Activated effector memory CD4-positive, alpha-beta T cell treated with anti-CD3 and anti-CD28 coated beads, Interleukin-2, amount 50 U/mL, for 16 hours (primary cell): Measurements from ENCODE around the gene SETDB2.

Experiments used
- DNase-seq: peaks from one replicate; pipeline ENCODE4 v3.0.0-alpha.2; 2020

SETDB2 gene

GRCh38 chr13:49476529-49476928 is 32.5 kb downstream of the SETDB2 start:
- no peak for DNase-seq

- no peak for DNase-seq
These were observed 37.7 kb downstream of the SETDB2 start for GRCh38 chr13:49481788-49482187.

GRCh38 chr13:49488563-49488962 is 44.5 kb downstream of the SETDB2 start:
- DNase-seq = no peak

GRCh38 chr13:49494645-49495044 is 50.6 kb downstream of the SETDB2 start:
- DNase-seq = no peak

- peak; percentile 95 for DNase-seq
These were observed 52.0 kb downstream of the SETDB2 start, which contains the start of gene PHF11 for GRCh38 chr13:49495783-49496762. TSS of gene PHF11 (plus strand) at chr13:49495953. CDS start at chr13:49496002, 49 bp downstream.

GRCh38 chr13:49496837-49497236 is 52.8 kb downstream of the SETDB2 start:
- DNase-seq = peak; percentile 81

GRCh38 chr13:49497272-49497671 is 53.2 kb downstream of the SETDB2 start:
- DNase-seq = peak; percentile 66

- no peak for DNase-seq
These were observed 54.1 kb downstream of the SETDB2 start for GRCh38 chr13:49498206-49498605.

GRCh38 chr13:49499889-49500660 is 56.0 kb downstream of the SETDB2 start:
- no peak for DNase-seq

GRCh38 chr13:49502954-49503353 is 58.9 kb downstream of the SETDB2 start:
- DNase-seq = no peak

- DNase-seq = no peak
These were observed 59.9 kb downstream of the SETDB2 start for GRCh38 chr13:49503951-49504350.

- no peak for DNase-seq
These were observed 68.5 kb downstream of the SETDB2 start for GRCh38 chr13:49512578-49512977.

- DNase-seq = no peak
These were observed 72.4 kb downstream of the SETDB2 start for GRCh38 chr13:49516467-49516866.

- no peak for DNase-seq
These were observed 73.4 kb downstream of the SETDB2 start for GRCh38 chr13:49517461-49517860.

- no peak for DNase-seq
These were observed 77.2 kb downstream of the SETDB2 start for GRCh38 chr13:49521224-49521623.

GRCh38 chr13:49524740-49525501 is 80.8 kb downstream of the SETDB2 start:
- DNase-seq = no peak

GRCh38 chr13:49527123-49527522 is 83.0 kb downstream of the SETDB2 start:
- DNase-seq = no peak

- no peak for DNase-seq
These were observed 84.1 kb downstream of the SETDB2 start for GRCh38 chr13:49528161-49528560.

GRCh38 chr13:49530457-49530856 is 86.4 kb downstream of the SETDB2 start:
- no peak for DNase-seq

- DNase-seq = no peak
These were observed 88.5 kb downstream of the SETDB2 start for GRCh38 chr13:49532593-49532992.

- DNase-seq = no peak
These were observed 88.9 kb downstream of the SETDB2 start for GRCh38 chr13:49533011-49533410.

GRCh38 chr13:49533591-49534269 is 89.7 kb downstream of the SETDB2 start:
- no peak for DNase-seq
